Activated T-cell treated with anti-CD3 and anti-CD28 coated beads for 48 hours (primary cell): Measurements from ENCODE around the gene KANK2.
"Not testable (repeated sequence)": the region's sequence is repeated elsewhere in the genome, so short reads cannot be mapped to it uniquely, and the experiment has no call there.

Source experiments
- DNase-seq: peaks from one replicate; pipeline ENCODE4 v3.0.0-alpha.2; 2020; ENCODE audit warnings: low read depth

The KANK2 gene

DNA sequence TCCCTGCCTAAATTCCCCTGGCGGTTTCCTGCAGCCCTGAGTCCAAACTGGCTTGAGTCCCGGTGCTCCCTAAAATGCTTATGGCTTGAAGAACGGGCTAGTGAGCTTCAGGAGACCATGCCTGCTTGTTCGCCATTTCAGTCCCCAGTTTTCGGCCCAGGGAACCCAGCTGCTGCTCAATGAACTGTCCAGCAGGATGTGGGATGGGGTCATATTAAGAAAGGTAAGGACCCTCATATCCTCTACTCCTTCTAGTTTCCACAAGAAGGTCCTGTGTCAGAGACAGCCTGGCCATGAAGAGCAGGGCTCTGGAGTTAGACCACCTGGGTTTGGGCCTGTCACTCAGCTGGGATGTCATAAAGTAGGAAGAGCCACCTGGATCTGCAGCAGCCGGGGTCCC is 24.8 kb downstream of the KANK2 start:
- no peak for DNase-seq

- no peak for DNase-seq
These were observed 26.2 kb downstream of the KANK2 start for GRCh38 chr19:11171144-11171543.

DNA sequence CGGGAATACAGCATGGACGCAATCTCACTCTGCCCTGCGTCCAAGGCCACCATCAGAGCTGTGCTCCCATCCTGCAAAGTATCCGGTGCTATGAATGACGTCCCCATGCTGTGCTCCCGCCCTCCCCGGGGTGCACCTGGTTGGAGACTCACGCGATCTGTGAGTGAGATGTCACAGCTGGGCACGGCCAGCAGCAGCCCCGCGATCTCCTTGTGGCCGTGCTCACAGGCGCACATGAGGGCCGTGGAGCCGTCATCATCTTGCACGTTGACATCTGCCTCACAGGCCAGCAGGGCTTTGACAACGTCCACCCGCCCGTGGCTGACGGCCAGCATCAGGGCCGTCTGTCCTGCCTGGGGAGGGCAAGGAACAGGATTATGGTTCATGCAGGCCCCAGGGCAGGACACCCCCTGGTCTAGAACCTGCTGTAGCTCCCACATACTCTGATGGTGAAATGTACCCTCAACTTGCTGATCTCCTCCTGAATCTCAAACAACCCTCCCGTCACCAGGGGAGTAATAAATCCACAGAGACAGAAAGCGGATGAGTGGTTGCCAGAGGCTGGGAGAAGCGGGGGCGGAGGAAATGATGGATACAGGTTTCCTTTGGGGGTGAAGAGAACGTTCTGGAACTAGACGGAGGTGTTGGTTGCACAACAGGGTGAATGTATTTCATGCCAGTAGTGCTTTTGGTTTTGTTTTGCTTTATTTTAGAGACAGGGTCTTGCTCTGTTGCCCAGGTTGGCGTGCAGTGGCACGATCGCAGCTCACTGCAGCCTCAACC is 27.3 kb downstream of the KANK2 start:
- no peak for DNase-seq

GRCh38 chr19:11168568-11168967 is 28.8 kb downstream of the KANK2 start:
- no peak for DNase-seq

GRCh38 chr19:11166281-11167142 is 30.8 kb downstream of the KANK2 start:
- DNase-seq: no peak

GRCh38 chr19:11165486-11166030 is 31.8 kb downstream of the KANK2 start:
- DNase-seq: no peak

DNA sequence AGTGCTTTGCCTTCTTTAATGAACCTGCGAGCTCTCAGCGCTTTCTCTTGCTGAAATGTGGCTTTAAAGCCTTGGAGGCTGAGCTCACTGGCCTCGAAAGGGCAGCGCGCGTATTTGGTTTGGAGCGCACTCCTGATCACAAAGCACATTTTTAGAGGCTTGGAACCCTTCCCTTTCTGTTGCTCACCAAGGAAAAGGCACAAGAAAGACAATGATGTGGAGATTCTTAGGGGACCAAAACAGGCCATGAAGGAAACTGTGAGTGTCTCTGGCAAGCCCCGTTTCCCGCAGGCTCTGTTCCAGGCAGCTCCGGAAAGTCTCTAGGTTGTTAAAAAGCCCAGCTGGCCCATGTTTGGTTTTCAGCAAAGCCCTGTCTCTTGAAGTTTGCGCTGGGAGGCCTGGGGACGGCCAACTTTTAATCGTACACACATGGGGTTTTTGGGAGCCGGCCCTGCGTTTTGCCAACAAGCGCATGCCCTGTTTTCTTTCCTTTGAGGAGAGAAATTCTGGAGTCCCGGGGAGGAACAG is 32.4 kb downstream of the KANK2 start:
- no peak for DNase-seq

DNA sequence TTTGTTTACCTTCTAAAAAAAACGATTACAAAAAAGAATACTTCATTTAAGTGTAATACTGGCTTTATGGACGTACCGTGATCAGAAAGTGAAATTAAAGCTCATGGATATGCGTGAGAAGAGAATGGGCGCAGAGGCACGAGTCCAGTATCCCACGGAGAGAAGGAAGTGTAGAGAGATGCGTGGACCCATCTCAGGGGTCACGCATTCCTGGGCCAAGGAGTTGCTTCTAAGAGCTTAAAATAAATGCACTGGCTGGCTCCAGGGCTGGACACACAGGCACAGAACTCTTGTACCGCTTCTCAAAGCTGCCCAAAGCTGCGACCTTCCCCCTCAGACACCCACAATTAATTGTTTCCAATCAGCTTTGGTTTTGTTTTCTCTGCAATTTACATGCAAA is 33.0 kb downstream of the KANK2 start:
- no peak for DNase-seq

- DNase-seq: not testable (repeated sequence)
These were observed 36.9 kb downstream of the KANK2 start for GRCh38 chr19:11160440-11160768.

DNA sequence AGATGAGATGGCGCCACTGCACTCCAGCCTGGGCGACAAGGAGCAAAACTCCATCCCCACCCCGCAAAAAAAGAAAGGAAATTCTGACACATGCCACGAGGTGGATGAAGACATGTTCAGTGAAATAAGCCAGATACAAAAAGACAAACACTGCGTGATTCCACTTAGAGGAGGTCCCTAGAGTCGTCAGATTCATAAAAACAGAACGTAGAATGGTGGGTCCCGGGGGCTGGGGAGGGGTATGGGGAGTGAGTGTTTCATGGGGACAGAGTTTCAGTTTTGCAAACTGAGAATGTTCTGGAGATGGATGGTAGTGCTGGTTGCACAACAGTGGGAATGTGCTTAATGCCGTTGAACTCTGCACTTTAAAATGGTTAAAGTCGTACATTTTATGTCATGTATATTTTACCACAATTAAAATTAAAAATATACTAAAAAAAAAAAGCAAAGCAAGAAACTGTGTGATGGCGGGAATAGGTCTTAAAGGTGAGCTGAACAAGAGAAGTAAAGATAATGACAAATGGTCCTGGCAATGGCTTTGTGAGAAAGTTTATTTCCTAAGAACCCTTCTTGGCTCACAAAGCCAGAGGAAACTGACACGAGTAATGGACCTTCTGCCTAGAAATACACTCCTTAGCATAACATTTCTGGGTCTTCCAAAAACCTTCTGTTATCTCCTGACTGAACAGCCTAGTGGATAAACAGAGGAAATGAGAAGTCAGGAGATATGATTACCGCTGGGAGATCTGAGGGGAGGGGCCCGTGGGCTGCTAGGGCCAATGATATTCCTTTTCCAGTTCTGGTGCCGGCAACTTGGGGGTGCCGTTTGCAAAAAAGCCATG is 37.5 kb downstream of the KANK2 start:
- DNase-seq: no peak

DNA sequence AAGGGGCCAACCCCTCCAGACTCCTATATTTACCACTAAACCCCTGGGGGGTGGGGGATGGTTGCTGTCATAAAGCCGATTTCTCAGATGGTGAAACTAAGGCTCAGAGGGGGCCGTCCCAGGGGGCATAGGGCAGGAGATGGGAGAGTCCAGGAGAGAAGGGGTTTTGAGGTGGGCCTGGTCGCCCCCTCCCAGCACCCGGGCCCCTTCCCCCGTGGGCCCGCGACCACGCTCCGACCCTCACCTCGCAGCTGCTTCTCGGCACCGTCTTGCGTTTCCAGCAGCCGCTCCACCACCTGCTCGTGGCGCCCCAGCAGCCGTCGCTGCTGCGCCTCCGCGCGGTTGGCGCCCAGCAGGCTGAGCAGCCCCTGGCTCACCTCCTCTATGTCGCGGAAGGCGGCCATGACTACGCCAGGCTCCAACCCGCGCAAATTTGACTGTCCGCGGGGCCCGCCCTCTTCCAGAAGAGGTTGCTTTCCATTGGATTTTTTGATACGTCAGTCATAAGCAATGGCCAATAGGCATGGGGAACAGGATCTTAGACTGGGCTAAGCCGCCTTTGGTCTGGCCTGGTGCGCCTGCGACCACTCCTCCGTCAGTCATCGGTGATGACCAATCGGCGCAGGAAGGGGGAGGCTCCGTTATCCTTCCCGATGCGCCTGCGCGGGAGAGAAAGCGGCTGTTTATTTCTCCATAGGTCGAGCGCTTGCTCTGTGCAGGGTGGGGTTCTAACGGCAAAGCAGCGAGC is 41.8 kb downstream of the KANK2 start, which contains the start of gene SPC24:
Gene SPC24 (minus strand): TSS at position 410 of the 748 bp plus-strand sequence. CDS start 6 bp downstream, at position 404.
- peak; percentile 88 for DNase-seq

- no peak for DNase-seq
These were observed 42.7 kb downstream of the KANK2 start for GRCh38 chr19:11154683-11155047.

DNA sequence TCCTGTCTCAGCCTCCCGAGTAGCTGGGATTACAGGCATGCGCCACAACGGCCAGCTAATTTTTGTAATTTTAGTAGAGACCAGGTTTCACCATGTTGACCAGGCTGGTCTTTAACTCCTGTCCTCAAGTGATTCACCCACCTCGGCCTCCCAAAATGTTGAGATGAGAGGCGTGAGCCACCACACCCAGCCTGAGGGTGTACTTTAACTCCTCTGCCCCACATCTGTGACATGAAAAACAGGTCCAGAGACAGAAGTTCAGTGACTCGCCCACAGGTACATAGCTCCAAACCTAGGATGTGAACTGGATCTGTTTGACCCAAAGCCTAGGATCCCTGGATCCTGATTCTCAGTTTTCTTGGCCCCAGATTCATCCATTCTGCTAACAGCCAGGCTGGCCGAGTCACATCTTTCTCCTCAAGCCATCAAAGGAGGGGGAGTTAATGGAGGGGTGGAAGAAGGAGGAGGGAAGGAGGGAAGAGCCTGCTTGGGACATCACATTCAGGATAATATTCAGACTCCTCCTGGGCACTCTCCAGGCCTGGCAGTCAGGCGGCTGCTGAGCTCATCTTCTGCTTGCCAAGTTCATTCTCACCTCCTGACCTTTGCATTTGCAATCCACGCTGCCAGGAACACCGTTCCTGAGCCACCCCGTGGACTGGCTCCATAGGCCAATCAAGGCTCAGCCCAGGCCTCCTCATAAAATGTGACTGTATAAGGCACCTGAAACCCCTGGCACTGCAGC is 44.9 kb downstream of the KANK2 start:
- DNase-seq: no peak

DNA sequence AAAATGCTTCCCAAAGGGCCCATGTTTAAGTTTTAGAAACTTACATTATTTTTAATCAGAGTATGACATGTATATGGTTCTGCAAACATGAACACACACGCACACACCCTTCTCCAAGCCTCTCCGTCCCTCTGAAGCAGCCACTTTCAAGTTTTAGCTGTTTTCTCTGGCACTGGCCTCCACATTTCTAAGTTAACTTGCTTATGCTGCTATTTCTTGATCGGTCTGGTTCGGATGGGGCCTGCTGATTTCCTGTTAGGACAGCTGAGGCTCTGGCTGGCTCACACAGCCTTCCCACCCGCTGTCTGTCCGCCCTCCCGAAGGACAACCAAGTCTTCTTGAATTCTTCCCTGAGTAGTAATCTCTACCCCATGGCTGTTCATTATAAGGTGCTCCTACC is 46.2 kb downstream of the KANK2 start:
- no peak for DNase-seq

- DNase-seq: no peak
These were observed 49.3 kb downstream of the KANK2 start for GRCh38 chr19:11148001-11148400.

GRCh38 chr19:11145536-11145924 is 51.8 kb downstream of the KANK2 start:
- no peak for DNase-seq

GRCh38 chr19:11142528-11143171 is 54.7 kb downstream of the KANK2 start:
- no peak for DNase-seq

GRCh38 chr19:11141937-11142527 is 55.3 kb downstream of the KANK2 start:
- no peak for DNase-seq

DNA sequence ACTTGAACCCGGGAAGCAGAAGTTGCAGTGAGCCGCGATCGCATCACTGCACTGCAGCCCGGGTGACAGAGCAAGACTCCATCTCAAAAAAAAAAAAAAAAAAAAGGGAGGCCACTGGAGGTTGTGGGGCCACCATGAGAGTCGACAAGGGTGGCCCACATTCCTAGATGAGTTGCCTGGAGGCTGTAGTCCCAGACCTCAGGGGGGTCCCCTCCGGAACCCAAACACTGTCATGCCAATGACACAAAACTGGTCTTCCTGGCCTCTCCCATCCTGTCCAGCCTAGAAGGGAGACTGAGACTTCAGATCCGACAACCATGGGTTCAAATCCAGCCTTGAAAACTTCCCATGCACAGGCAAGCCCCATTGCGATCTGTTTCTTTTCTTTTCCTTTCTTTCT is 56.4 kb downstream of the KANK2 start:
- DNase-seq: no peak
